DND-41 (cell line): Measurements from ENCODE around the gene RACK1.

Experiments used
- ATAC-seq: fragments of 200-7000 bp; cut with Tn5 transposase; 3 replicates; pipeline ENCODE4 v1.9.1; 2021; ENCODE audit warnings: low read depth; ENCODE audit not compliant: insufficient read depth
- DNase-seq: peaks from one replicate; pipeline ENCODE4 v3.0.0-alpha.2; 2020
- H2AFZ ChIP-seq: 2 replicates; pipeline ENCODE4 v1.6.0; 2012; ENCODE audit warnings: low read depth, low read length
- H3K27ac ChIP-seq: 2 replicates; pipeline ENCODE4 v1.5.1; 2012; ENCODE audit warnings: low read length, inconsistent platforms
- H3K27me3 ChIP-seq: fragments of 200-600 bp; sonication (generic); 2 replicates; pipeline ENCODE4 v1.6.0; 2012; ENCODE audit warnings: low read length, mild to moderate bottlenecking, inconsistent platforms; ENCODE audit not compliant: insufficient read depth, poor library complexity
- H3K36me3 ChIP-seq: 2 replicates; pipeline ENCODE4 v1.5.1; 2012; ENCODE audit warnings: low read length, inconsistent platforms; ENCODE audit not compliant: insufficient read depth
- H3K4me1 ChIP-seq: 2 replicates; pipeline ENCODE4 v1.5.1; 2012; ENCODE audit warnings: mild to moderate bottlenecking, low read length; ENCODE audit not compliant: insufficient read depth
- H3K4me2 ChIP-seq: 2 replicates; pipeline ENCODE4 v1.6.0; 2012; ENCODE audit warnings: mild to moderate bottlenecking, moderate library complexity, low read length, inconsistent platforms; ENCODE audit not compliant: insufficient read depth
- H3K4me3 ChIP-seq, 2 experiments: fragments of 200-600 bp in 1 of 2; shearing (Covaris generic) in 1 of 2; 2 replicates each; pipeline ENCODE4 v1.5.1; 2012 to 2016; ENCODE audit warnings: inconsistent platforms in 2 of 2, low read length in 2 of 2, mild to moderate bottlenecking in 2 of 2, low read depth in 1 of 2, moderate library complexity in 1 of 2
- H3K79me2 ChIP-seq: 2 replicates; pipeline ENCODE4 v1.6.0; 2012; ENCODE audit warnings: low read length, inconsistent platforms; ENCODE audit not compliant: insufficient read depth
- H3K9ac ChIP-seq: 2 replicates; pipeline ENCODE4 v1.6.0; 2012; ENCODE audit warnings: low read depth, mild to moderate bottlenecking, inconsistent platforms, low read length, moderate library complexity
- H3K9me3 ChIP-seq: 2 replicates; pipeline ENCODE4 v1.5.1; 2012; ENCODE audit warnings: low read length, moderate library complexity, mild to moderate bottlenecking, inconsistent platforms; ENCODE audit not compliant: insufficient read depth, severe bottlenecking
- H4K20me1 ChIP-seq: 2 replicates; pipeline ENCODE4 v1.6.0; 2012; ENCODE audit warnings: low read length; ENCODE audit not compliant: insufficient read depth
- CTCF ChIP-seq: IDR thresholded peaks from 2 replicates; pipeline ENCODE4 v1.5.1; 2012; ENCODE audit warnings: borderline replicate concordance, low read length, moderate library complexity, mild to moderate bottlenecking; ENCODE audit not compliant: poor library complexity, severe bottlenecking; ENCODE audit errors: extremely low read depth
- EZH2 ChIP-seq: IDR thresholded peaks from 3 replicates; pipeline ENCODE4 v1.6.1; 2012; ENCODE audit warnings: borderline replicate concordance, low read depth, mild to moderate bottlenecking, moderate library complexity, low read length, inconsistent platforms; ENCODE audit not compliant: severe bottlenecking

Gene RACK1

GRCh38 chr5:181260720-181261319 is 17.1 kb upstream of the RACK1 start, which contains the start of gene TRIM52:
Gene TRIM52, minus strand, starts transcription at chr5:181261143. Its CDS starts 330 bp downstream, at chr5:181260813.
- Histone ChIP-seq H3K9me3 (no peaks in the 10 kb centered on the region), H3K4me1 (peaks cover 58% of the 10 kb centered on the region), H2AFZ (peak within 1 kb of the TSS; percentile 79), H3K9ac (peak within 1 kb of the TSS; percentile 98), H3K4me3 (peak within 1 kb of the TSS; percentile 88 to 97), H3K27ac (peak within 1 kb of the TSS; percentile 98), H4K20me1 (peaks cover 17% of the 10 kb centered on the region; the same call in 1 of the 2 replicates), H3K27me3 (no peaks in the 10 kb centered on the region), H3K79me2 (peaks cover 78% of the 10 kb centered on the region), H3K36me3 (peaks cover 35% of the 10 kb centered on the region), H3K4me2 (peak within 1 kb of the TSS; percentile 95)
- no peak for TF ChIP-seq EZH2
- TF ChIP-seq CTCF, result peak; percentile 15
- ATAC-seq (peak; percentile 86), DNase-seq (peak; percentile 90)

- Histone ChIP-seq H3K9ac (peak overlapping the region; percentile 98), H3K36me3 (peaks cover 42% of the 10 kb centered on the region), H4K20me1 (peaks cover 18% of the 10 kb centered on the region; the same call in 1 of the 2 replicates), H3K4me2 (peak overlapping the region; percentile 95), H3K4me3 (peak overlapping the region; percentile 88 to 97), H3K4me1 (peaks cover 64% of the 10 kb centered on the region), H3K27ac (peak overlapping the region; percentile 98), H2AFZ (peak overlapping the region; percentile 79), H3K9me3 (no peaks in the 10 kb centered on the region), H3K79me2 (peaks cover 85% of the 10 kb centered on the region), H3K27me3 (no peaks in the 10 kb centered on the region)
- no peak for DNase-seq
- ATAC-seq, result no peak
- TF ChIP-seq EZH2 (no peak), CTCF (no peak)
Measured at GRCh38 chr5:181259974-181260719, 16.4 kb upstream of the RACK1 start.

- H3K27me3 ChIP-seq, result no peaks in the 10 kb centered on the region
- no peaks in the 10 kb centered on the region for H3K9me3 ChIP-seq
- H2AFZ ChIP-seq, result no peak overlapping the region
- H4K20me1 ChIP-seq, result peaks cover 22% of the 10 kb centered on the region; the same call in 1 of the 2 replicates
- peak overlapping the region; percentile 98 for H3K9ac ChIP-seq
- H3K27ac ChIP-seq, result peak overlapping the region; percentile 98; the same call in 1 of the 2 replicates
- H3K4me2 ChIP-seq, result peak overlapping the region; percentile 95
- no peak for ATAC-seq
- H3K36me3 ChIP-seq, result peaks cover 50% of the 10 kb centered on the region
- H3K4me3 ChIP-seq, result peak overlapping the region; percentile 88 to 97; a peak in 3 of 4 replicates
- peaks cover 94% of the 10 kb centered on the region for H3K79me2 ChIP-seq
- H3K4me1 ChIP-seq, result peaks cover 73% of the 10 kb centered on the region
- no peak for DNase-seq
- no peak for TF ChIP-seq EZH2
Measured at GRCh38 chr5:181259283-181259682, 15.6 kb upstream of the RACK1 start.

GRCh38 chr5:181258576-181258975 is 14.9 kb upstream of the RACK1 start:
- Histone ChIP-seq H2AFZ (no peak overlapping the region), H3K9me3 (no peaks in the 10 kb centered on the region), H3K9ac (peak overlapping the region; percentile 98; the same call in 1 of the 2 replicates), H3K36me3 (peaks cover 47% of the 10 kb centered on the region), H3K4me3 (peak overlapping the region; percentile 88 to 97; a peak in 3 of 4 replicates), H3K4me2 (peak overlapping the region; percentile 95), H3K27ac (no peak overlapping the region), H4K20me1 (peaks cover 22% of the 10 kb centered on the region; the same call in 1 of the 2 replicates), H3K4me1 (peaks cover 74% of the 10 kb centered on the region), H3K79me2 (peaks cover 98% of the 10 kb centered on the region), H3K27me3 (no peaks in the 10 kb centered on the region)
- ATAC-seq (no peak), DNase-seq (no peak)
- TF ChIP-seq EZH2 (no peak), CTCF (no peak)
